Glutamatergic neuron (in vitro differentiated cells): ENCODE data around the gene HS2ST1. TPM values are rescaled to one million over a fixed set of nuclear protein-coding genes. Genes with fewer than 3 reads are reported as not detected.

Experiments used
- DNase-seq: peaks from one replicate; pipeline ENCODE4 v3.0.0; 2022
- H3K27ac Mint-ChIP-seq: one replicate; pipeline ENCODE4 v1.8.0; 2020; ENCODE audit warnings: mild to moderate bottlenecking, mixed read lengths, inconsistent platforms; ENCODE audit not compliant: unreplicated experiment
- H3K27me3 Mint-ChIP-seq: one replicate; pipeline ENCODE4 v1.8.0; 2020; ENCODE audit warnings: mild to moderate bottlenecking, moderate library complexity, mixed read lengths, inconsistent platforms; ENCODE audit not compliant: unreplicated experiment
- H3K36me3 Mint-ChIP-seq: one replicate; pipeline ENCODE4 v1.8.0; 2020; ENCODE audit warnings: mild to moderate bottlenecking, mixed read lengths, inconsistent platforms; ENCODE audit not compliant: unreplicated experiment
- H3K4me1 Mint-ChIP-seq: one replicate; pipeline ENCODE4 v1.8.0; 2020; ENCODE audit warnings: mild to moderate bottlenecking, low read depth, mixed read lengths, inconsistent platforms; ENCODE audit not compliant: unreplicated experiment
- H3K4me3 Mint-ChIP-seq: one replicate; pipeline ENCODE4 v1.8.0; 2020; ENCODE audit warnings: mild to moderate bottlenecking, mixed read lengths, inconsistent platforms; ENCODE audit not compliant: unreplicated experiment
- H3K9me3 Mint-ChIP-seq: one replicate; pipeline ENCODE4 v1.8.0; 2020; ENCODE audit warnings: mild to moderate bottlenecking, moderate library complexity, mixed read lengths, inconsistent platforms; ENCODE audit not compliant: unreplicated experiment
- total RNA-seq: library from RNA; stranded (reverse); fragmentation: NEBNext Ultra II Directional; extraction: Animal tissue kit (Norgen Biotek cat#: 25700); gene quantifications from one replicate; pipeline ENCODE4 v1.2.1, GENCODE V29; 2021; ENCODE audit not compliant: unreplicated experiment
- TF ChIP-seq, protein P1 (sequence below): fragments of 200-600 bp; sonication (generic); IDR thresholded peaks from one replicate; pipeline ENCODE4 v1.5.0; 2021; ENCODE audit not compliant: partially characterized antibody, unreplicated experiment

The HS2ST1 gene
- total RNA-seq, 1 donor from 2014 or later: 12.9 TPM

DNA sequence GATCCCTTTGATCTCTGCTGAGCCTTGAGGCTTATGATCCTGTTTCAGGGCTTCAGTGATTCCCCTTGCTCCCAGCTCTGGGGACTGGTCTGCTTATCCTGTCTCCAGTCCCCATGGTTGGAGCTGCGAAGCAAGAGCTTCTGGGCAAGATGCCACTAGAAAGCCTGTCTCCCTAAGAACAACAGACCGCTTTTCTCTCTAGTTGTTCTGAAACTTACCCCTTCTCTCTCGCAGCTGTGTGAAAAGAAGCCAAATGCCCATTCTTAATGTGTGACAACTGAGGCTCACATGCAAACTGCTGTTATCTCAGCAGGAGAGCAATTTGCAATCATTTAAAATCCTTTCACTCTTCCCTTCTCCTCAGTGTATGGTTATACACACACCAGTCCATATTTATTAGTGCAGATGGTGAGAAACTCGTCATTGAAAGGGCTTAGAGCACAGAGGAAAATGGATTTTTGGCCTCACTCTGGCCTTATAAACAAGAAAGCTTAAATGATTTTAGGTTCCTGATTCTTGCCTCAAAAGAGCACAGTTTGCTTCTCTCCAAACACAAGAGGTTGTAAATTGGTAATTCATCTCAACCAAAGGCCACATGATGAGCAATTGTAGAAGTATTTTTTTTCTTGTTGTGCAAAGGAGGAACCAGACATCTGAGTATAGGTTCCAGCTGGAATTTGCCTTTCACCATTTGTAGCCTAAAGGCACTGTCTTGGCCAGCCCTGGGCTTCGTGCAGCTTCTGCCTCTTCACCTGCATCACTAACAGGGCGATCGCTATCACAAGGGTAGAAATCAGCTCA, 235.0 kb downstream of the HS2ST1 start:
- H3K4me3 Mint-ChIP-seq: no peak overlapping the region
- H3K9me3 Mint-ChIP-seq: no peaks in the 10 kb centered on the region

DNA sequence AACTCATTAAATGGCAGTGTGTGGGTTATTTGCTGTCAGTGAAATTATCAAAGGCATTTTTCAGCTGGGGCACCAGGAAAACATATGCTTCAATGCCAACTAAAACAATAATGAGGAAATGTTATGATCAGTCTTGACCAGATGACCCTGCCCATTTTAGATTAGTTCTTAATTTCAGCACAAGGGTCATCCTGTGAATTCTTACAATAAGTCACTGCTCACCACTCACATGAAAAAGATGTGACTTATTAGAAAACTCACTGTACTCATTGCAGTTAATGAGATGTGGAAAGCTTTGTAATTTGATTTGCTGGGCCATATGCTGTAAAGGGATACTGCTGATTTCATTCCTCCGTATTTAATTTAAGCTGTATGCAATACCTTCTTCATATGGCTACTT, 235.7 kb downstream of the HS2ST1 start:
- H3K27me3 Mint-ChIP-seq: peaks cover 3% of the 10 kb centered on the region
- H3K4me1 Mint-ChIP-seq: peaks cover 20% of the 10 kb centered on the region
- TF ChIP-seq, protein P1, sequence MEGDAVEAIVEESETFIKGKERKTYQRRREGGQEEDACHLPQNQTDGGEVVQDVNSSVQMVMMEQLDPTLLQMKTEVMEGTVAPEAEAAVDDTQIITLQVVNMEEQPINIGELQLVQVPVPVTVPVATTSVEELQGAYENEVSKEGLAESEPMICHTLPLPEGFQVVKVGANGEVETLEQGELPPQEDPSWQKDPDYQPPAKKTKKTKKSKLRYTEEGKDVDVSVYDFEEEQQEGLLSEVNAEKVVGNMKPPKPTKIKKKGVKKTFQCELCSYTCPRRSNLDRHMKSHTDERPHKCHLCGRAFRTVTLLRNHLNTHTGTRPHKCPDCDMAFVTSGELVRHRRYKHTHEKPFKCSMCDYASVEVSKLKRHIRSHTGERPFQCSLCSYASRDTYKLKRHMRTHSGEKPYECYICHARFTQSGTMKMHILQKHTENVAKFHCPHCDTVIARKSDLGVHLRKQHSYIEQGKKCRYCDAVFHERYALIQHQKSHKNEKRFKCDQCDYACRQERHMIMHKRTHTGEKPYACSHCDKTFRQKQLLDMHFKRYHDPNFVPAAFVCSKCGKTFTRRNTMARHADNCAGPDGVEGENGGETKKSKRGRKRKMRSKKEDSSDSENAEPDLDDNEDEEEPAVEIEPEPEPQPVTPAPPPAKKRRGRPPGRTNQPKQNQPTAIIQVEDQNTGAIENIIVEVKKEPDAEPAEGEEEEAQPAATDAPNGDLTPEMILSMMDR: no peak
- H3K27ac Mint-ChIP-seq: no peak overlapping the region
- no peaks in the 10 kb centered on the region for H3K36me3 Mint-ChIP-seq
- DNase-seq: no peak
- no peak overlapping the region for H3K4me3 Mint-ChIP-seq
- no peaks in the 10 kb centered on the region for H3K9me3 Mint-ChIP-seq

More for the DNA sequence above, 235.0 kb downstream of the HS2ST1 start:
- no peak for DNase-seq
- Mint-ChIP-seq H3K27ac (peak overlapping the region; percentile 48), H3K27me3 (peaks cover 3% of the 10 kb centered on the region), H3K36me3 (no peaks in the 10 kb centered on the region), H3K4me1 (peaks cover 18% of the 10 kb centered on the region)
- TF ChIP-seq, protein P1: no peak

DNA sequence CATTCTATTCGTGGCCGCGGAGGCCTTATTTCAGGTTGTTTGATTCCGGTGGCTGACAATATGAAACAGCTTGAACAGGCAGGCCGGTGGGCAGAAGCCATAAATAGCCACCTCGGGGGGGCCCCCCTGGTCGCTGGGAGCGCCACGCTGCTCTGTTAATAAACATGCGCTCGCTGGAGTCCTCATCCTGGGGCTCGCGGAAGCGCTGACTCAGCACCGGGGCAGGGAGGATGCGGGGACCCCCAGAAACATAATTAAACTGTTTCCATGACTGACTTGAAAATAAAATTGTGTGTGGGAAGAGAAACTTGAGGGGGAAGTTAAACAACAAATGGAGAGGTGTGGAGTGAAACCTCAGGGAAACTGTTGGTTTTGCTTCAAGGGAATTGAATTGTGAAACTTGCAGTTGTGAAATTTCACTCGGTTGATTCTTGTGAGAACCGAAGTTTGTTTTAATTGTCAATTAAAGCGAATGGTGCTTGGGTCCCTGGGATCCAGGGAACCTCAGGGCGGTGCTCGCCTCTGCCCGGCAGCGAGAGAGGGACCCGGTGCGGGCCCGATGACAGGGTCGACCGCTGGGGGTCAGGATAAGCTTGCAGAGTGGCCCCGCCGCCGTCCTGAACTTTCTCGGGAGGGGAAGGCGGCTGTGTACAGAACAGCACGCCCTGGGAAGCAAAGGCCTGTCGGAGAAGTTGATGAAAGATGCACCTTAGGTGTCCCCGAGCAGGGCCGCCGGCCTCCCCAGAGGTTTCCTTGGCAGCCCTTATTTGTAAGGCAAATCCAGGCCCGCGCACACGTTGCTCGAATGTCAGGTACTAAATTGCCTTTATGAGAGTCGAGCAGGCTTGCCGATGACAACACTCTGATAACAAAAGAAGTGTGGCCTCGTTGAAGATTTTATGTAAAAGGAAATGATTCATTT, 237.3 kb downstream of the HS2ST1 start:
- H3K36me3 Mint-ChIP-seq: no peaks in the 10 kb centered on the region
- peaks cover 1% of the 10 kb centered on the region for H3K9me3 Mint-ChIP-seq
- TF ChIP-seq, protein P1: peak; percentile 12
- H3K27ac Mint-ChIP-seq: no peak overlapping the region
- DNase-seq: peak; percentile 81
- H3K27me3 Mint-ChIP-seq: peaks cover 3% of the 10 kb centered on the region
- H3K4me1 Mint-ChIP-seq: peaks cover 34% of the 10 kb centered on the region
- peak overlapping the region; percentile 56 for H3K4me3 Mint-ChIP-seq

DNA sequence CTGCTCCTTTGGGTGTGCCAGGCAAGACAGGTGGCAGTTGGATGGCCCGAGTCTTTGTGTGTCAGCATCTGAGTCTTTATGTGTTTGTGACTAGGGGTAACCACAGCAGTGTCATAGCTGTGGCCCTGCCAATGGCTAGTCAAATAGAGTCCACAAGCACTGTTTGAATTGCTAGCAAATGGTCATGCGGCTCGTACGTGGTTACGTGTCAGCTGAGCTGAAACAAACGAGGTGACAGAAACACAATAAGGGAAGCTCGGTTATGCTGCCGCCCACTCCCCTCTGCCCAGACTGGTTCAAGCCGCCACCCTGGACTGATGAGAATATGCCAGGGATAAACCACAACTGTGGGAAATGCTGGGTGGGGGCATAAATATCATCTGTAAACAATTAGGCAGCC, 239.9 kb downstream of the HS2ST1 start:
- TF ChIP-seq, protein P1: no peak
- Mint-ChIP-seq H3K27me3 (peaks cover 3% of the 10 kb centered on the region), H3K9me3 (peaks cover 1% of the 10 kb centered on the region), H3K4me3 (no peak overlapping the region), H3K4me1 (peaks cover 31% of the 10 kb centered on the region), H3K36me3 (no peaks in the 10 kb centered on the region), H3K27ac (no peak overlapping the region)
- no peak for DNase-seq
